ENCODE data around the gene GYS2. TPM values are rescaled to one million over a fixed set of nuclear protein-coding genes. Genes with fewer than 3 reads are reported as not detected.

Gene GYS2
- total and polyA plus RNA-seq, 4 donors, result 0.03 to 0.10 TPM; not detected in 2

- TF ChIP-seq CTCF (IDR thresholded peaks at IDR 0.05; ENCODE audit: control extremely low read depth, extremely low read depth), result no peak
- Histone ChIP-seq H3K4me3 (no peak overlapping the region), H3K27me3 (ENCODE audit: control insufficient read depth in 3 of 3, insufficient read depth in 3 of 3, low read length in 2 of 3) (no peaks in the 10 kb centered on the region), H3K4me1 (ENCODE audit: control insufficient read depth in 5 of 5, insufficient read depth in 5 of 5, low read length in 5 of 5) (peaks cover 0 to 5% (median 0%) of the 10 kb centered on the region in 5 donors), H3K36me3 (ENCODE audit: control insufficient read depth in 4 of 4, insufficient read depth in 4 of 4, low read length in 4 of 4) (no peaks in the 10 kb centered on the region), H3K9me3 (ENCODE audit: control insufficient read depth in 4 of 4, insufficient read depth in 3 of 4, low read length in 3 of 4) (no peaks in the 10 kb centered on the region), H3K27ac (ENCODE audit: low read depth in 1 of 2, low read length in 1 of 2) (no peak overlapping the region), H3K9ac (ENCODE audit: insufficient read depth in 1 of 2, low read length in 2 of 2) (no peak overlapping the region)
- no peak for ATAC-seq (ENCODE audit: insufficient read depth, low FRiP score)
- DNase-seq, result no peak
- 0 to 32% methylated on average over 1 of the region's 1 CpG for whole genome bisulfite sequencing, 2 donors
Observed at GRCh38 chr12:21546716-21547115, 57.9 kb downstream of the GYS2 start.

- Histone ChIP-seq H3K27ac (ENCODE audit: low read depth in 1 of 2, low read length in 1 of 2) (no peak overlapping the region), H3K4me3 (no peak overlapping the region), H3K27me3 (ENCODE audit: control insufficient read depth in 3 of 3, insufficient read depth in 3 of 3, low read length in 2 of 3) (no peaks in the 10 kb centered on the region), H3K9me3 (ENCODE audit: control insufficient read depth in 4 of 4, insufficient read depth in 3 of 4, low read length in 3 of 4) (no peaks in the 10 kb centered on the region), H3K4me1 (ENCODE audit: control insufficient read depth in 5 of 5, insufficient read depth in 5 of 5, low read length in 5 of 5) (no peaks in the 10 kb centered on the region), H3K9ac (ENCODE audit: insufficient read depth in 1 of 2, low read length in 2 of 2) (no peak overlapping the region), H3K36me3 (ENCODE audit: control insufficient read depth in 4 of 4, insufficient read depth in 4 of 4, low read length in 4 of 4) (no peaks in the 10 kb centered on the region)
- no peak for TF ChIP-seq CTCF (IDR thresholded peaks at IDR 0.05; ENCODE audit: control extremely low read depth, extremely low read depth)
- ATAC-seq (ENCODE audit: insufficient read depth, low FRiP score) (no peak), DNase-seq (no peak)
- whole genome bisulfite sequencing, 2 donors, result 86 to 96% methylated on average over 2 of the region's 2 CpGs
Observed at GRCh38 chr12:21545557-21545956, 59.1 kb downstream of the GYS2 start.

GRCh38 chr12:21543151-21543550 is 61.5 kb downstream of the GYS2 start:
- DNase-seq (no peak), ATAC-seq (ENCODE audit: insufficient read depth, low FRiP score) (no peak)
- no peak for TF ChIP-seq CTCF (IDR thresholded peaks at IDR 0.05; ENCODE audit: control extremely low read depth, extremely low read depth)
- no peak overlapping the region for H3K9ac ChIP-seq (ENCODE audit: insufficient read depth in 1 of 2, low read length in 2 of 2)
- no peak overlapping the region for H3K27ac ChIP-seq (ENCODE audit: low read depth in 1 of 2, low read length in 1 of 2)
- H3K9me3 ChIP-seq (ENCODE audit: control insufficient read depth in 4 of 4, insufficient read depth in 3 of 4, low read length in 3 of 4), result no peaks in the 10 kb centered on the region
- H3K4me3 ChIP-seq, result no peak overlapping the region
- no peaks in the 10 kb centered on the region for H3K4me1 ChIP-seq (ENCODE audit: control insufficient read depth in 5 of 5, insufficient read depth in 5 of 5, low read length in 5 of 5)
- no peaks in the 10 kb centered on the region for H3K27me3 ChIP-seq (ENCODE audit: control insufficient read depth in 3 of 3, insufficient read depth in 3 of 3, low read length in 2 of 3)
- no peaks in the 10 kb centered on the region for H3K36me3 ChIP-seq (ENCODE audit: control insufficient read depth in 4 of 4, insufficient read depth in 4 of 4, low read length in 4 of 4)

GRCh38 chr12:21542403-21542802 is 62.2 kb downstream of the GYS2 start:
- H3K4me1 ChIP-seq (ENCODE audit: control insufficient read depth in 5 of 5, insufficient read depth in 5 of 5, low read length in 5 of 5), result no peaks in the 10 kb centered on the region
- no peak overlapping the region for H3K9ac ChIP-seq (ENCODE audit: insufficient read depth in 1 of 2, low read length in 2 of 2)
- H3K36me3 ChIP-seq (ENCODE audit: control insufficient read depth in 4 of 4, insufficient read depth in 4 of 4, low read length in 4 of 4), result no peaks in the 10 kb centered on the region
- WGBS, 2 donors, result 37 to 61% methylated on average over 5 of the region's 5 CpGs
- no peak overlapping the region for H3K27ac ChIP-seq (ENCODE audit: low read depth in 1 of 2, low read length in 1 of 2)
- ATAC-seq (ENCODE audit: insufficient read depth, low FRiP score) (no peak), DNase-seq (no peak)
- no peaks in the 10 kb centered on the region for H3K9me3 ChIP-seq (ENCODE audit: control insufficient read depth in 4 of 4, insufficient read depth in 3 of 4, low read length in 3 of 4)
- H3K27me3 ChIP-seq (ENCODE audit: control insufficient read depth in 3 of 3, insufficient read depth in 3 of 3, low read length in 2 of 3), result no peaks in the 10 kb centered on the region
- no peak overlapping the region for H3K4me3 ChIP-seq
- TF ChIP-seq CTCF (IDR thresholded peaks at IDR 0.05; ENCODE audit: control extremely low read depth, extremely low read depth), result no peak
